H1 (cell line): ENCODE measurements around the gene CLMP. TPM values are rescaled to one million over a fixed set of nuclear protein-coding genes. Genes with fewer than 3 reads are reported as not detected.

Experiments used
- CTCF ChIA-PET: fragments of 300-600 bp; sonication (Branson Sonifier 250); formaldehyde crosslinking; loops from one replicate; lab custom pipeline; 2021; ENCODE audit not compliant: partially characterized antibody; lab: Charles Lee
- POLR2A ChIA-PET: fragments of 300-600 bp; sonication (Branson Sonifier 250); formaldehyde crosslinking; loops from one replicate; lab custom pipeline; 2021; ENCODE audit warnings: inconsistent platforms; ENCODE audit not compliant: partially characterized antibody; lab: Charles Lee
- DNase-seq, 2 experiments: peaks; one replicate each; pipeline versions ENCODE4 v3.0.0 to v3.0.0-alpha.2; 2010 to 2022; ENCODE audit warnings: low spot score in 2 of 2, low read depth in 1 of 2, mixed read lengths in 1 of 2
- FAIRE-seq: peaks from 2 replicates; lab custom pipeline; 2011; peaks lifted over from hg19 to GRCh38; lab: Jason Lieb, UNC
- H2AFZ ChIP-seq: 2 replicates; pipeline ENCODE4 v1.8.1; 2012; ENCODE audit warnings: low read length, inconsistent platforms
- H2AK5ac ChIP-seq: 2 replicates; pipeline ENCODE4 v1.6.1; 2013; ENCODE audit warnings: low read depth, low read length
- H2BK120ac ChIP-seq: replicated peaks from 2 replicates; pipeline ENCODE3; 2013; ENCODE audit warnings: low read depth, low read length, inconsistent platforms
- H2BK12ac ChIP-seq: 2 replicates; pipeline ENCODE4 v1.6.1; 2013; ENCODE audit warnings: low read depth, low read length
- H2BK15ac ChIP-seq: 2 replicates; pipeline ENCODE4 v1.6.1; 2013; ENCODE audit warnings: low read length
- H2BK20ac ChIP-seq: 2 replicates; pipeline ENCODE4 v1.6.1; 2013; ENCODE audit warnings: low read length
- H2BK5ac ChIP-seq: 2 replicates; pipeline ENCODE4 v1.6.1; 2013; ENCODE audit warnings: low read depth, low read length
- H3K14ac ChIP-seq: 2 replicates; pipeline ENCODE4 v1.6.1; 2013; ENCODE audit warnings: inconsistent platforms; ENCODE audit not compliant: insufficient read length
- H3K18ac ChIP-seq: 2 replicates; pipeline ENCODE4 v1.6.1; 2013; ENCODE audit warnings: low read length; ENCODE audit errors: extremely low read depth
- H3K23ac ChIP-seq: 2 replicates; pipeline ENCODE4 v1.6.1; 2013; ENCODE audit warnings: inconsistent platforms; ENCODE audit not compliant: insufficient read length
- H3K23me2 ChIP-seq: 2 replicates; pipeline ENCODE4 v1.6.1; 2013; ENCODE audit warnings: low read depth, low read length
- H3K27ac ChIP-seq: 2 replicates; pipeline ENCODE4 v1.6.1; 2011; ENCODE audit warnings: low read depth, low read length, inconsistent platforms
- H3K27me3 ChIP-seq, 4 experiments: replicated peaks in 1 of 4; 1 replicate in 1 of 4; 2 replicates in 3 of 4; pipeline versions ENCODE4 v1.6.1 to v1.8.1; 2011 to 2013; ENCODE audit warnings: low read length in 3 of 4, mild to moderate bottlenecking in 3 of 4, inconsistent platforms in 2 of 4, mixed read lengths in 2 of 4, moderate library complexity in 1 of 4; ENCODE audit not compliant: control insufficient read depth in 3 of 4, insufficient read depth in 3 of 4; ENCODE audit errors: extremely low read depth in 1 of 4
- H3K36me3 ChIP-seq, 4 experiments: 2 replicates each; pipeline versions ENCODE4 v1.6.1 to v1.8.1; 2011 to 2013; ENCODE audit warnings: mild to moderate bottlenecking in 4 of 4, low read length in 3 of 4, moderate library complexity in 2 of 4, control low read depth in 1 of 4, inconsistent platforms in 1 of 4; ENCODE audit not compliant: insufficient read depth in 4 of 4, control insufficient read depth in 2 of 4
- H3K4ac ChIP-seq: replicated peaks from 2 replicates; pipeline ENCODE3; 2013; ENCODE audit warnings: low read length, low read depth, mixed read lengths, inconsistent platforms; ENCODE audit not compliant: insufficient read length
- H3K4me1 ChIP-seq, 4 experiments: replicated peaks in 1 of 4; 1 replicate in 1 of 4; 2 replicates in 3 of 4; pipeline versions ENCODE4 v1.6.1 to v1.8.1; 2011 to 2013; ENCODE audit warnings: low read length in 3 of 4, inconsistent platforms in 2 of 4, mixed read lengths in 1 of 4; ENCODE audit not compliant: insufficient read depth in 4 of 4, control insufficient read depth in 3 of 4
- H3K4me2 ChIP-seq, 2 experiments: 2 replicates each; pipeline versions ENCODE4 v1.6.1 to v1.8.1; 2011 to 2013; ENCODE audit warnings: low read depth in 2 of 2, low read length in 2 of 2, control low read depth in 1 of 2, inconsistent platforms in 1 of 2, mild to moderate bottlenecking in 1 of 2; ENCODE audit not compliant: insufficient read depth in 1 of 2
- H3K4me3 ChIP-seq, 4 experiments: fragments of 200-600, 300-600 bp in 1 of 4; sonication (generic), shearing (Covaris generic), sonication (Bioruptor Twin) in 1 of 4; 2 replicates each; pipeline versions ENCODE4 v1.5.1 to v1.8.1; 2011 to 2016; ENCODE audit warnings: low read length in 4 of 4, low read depth in 3 of 4, control low read depth in 2 of 4, inconsistent platforms in 2 of 4, mild to moderate bottlenecking in 2 of 4, mixed read lengths in 1 of 4, moderate library complexity in 1 of 4; ENCODE audit not compliant: insufficient read depth in 2 of 4; ENCODE audit errors: extremely low read depth in 1 of 4
- H3K56ac ChIP-seq: replicated peaks from 2 replicates; pipeline ENCODE3; 2013; ENCODE audit warnings: low read depth, mild to moderate bottlenecking, mixed read lengths, low read length, inconsistent platforms; ENCODE audit not compliant: insufficient read length
- H3K79me1 ChIP-seq: 2 replicates; pipeline ENCODE4 v1.6.1; 2013; ENCODE audit warnings: low read depth, low read length, control low read depth
- H3K79me2 ChIP-seq, 2 experiments: 2 replicates each; pipeline versions ENCODE4 v1.6.1 to v1.8.1; 2012 to 2013; ENCODE audit warnings: low read length in 2 of 2, mild to moderate bottlenecking in 2 of 2, inconsistent platforms in 1 of 2; ENCODE audit not compliant: insufficient read depth in 2 of 2, control insufficient read depth in 1 of 2
- H3K9ac ChIP-seq, 4 experiments: replicated peaks in 1 of 4; 1 replicate in 1 of 4; 2 replicates in 3 of 4; pipeline versions ENCODE4 v1.6.1 to v1.8.1; 2011 to 2013; ENCODE audit warnings: low read depth in 3 of 4, low read length in 3 of 4, control low read depth in 2 of 4, mild to moderate bottlenecking in 2 of 4, moderate library complexity in 2 of 4, inconsistent platforms in 1 of 4; ENCODE audit errors: extremely low read depth in 1 of 4
- H3K9me3 ChIP-seq, 2 experiments: 2 replicates each; pipeline versions ENCODE4 v1.6.1 to v1.8.1; 2012 to 2013; ENCODE audit warnings: mild to moderate bottlenecking in 2 of 2, moderate library complexity in 2 of 2, control low read depth in 1 of 2, inconsistent platforms in 1 of 2, low read depth in 1 of 2, low read length in 1 of 2, mixed read lengths in 1 of 2; ENCODE audit not compliant: insufficient read depth in 2 of 2
- H4K20me1 ChIP-seq, 2 experiments: replicated peaks in 1 of 2; 2 replicates each; pipeline versions ENCODE3 to v1.8.1; 2011 to 2013; ENCODE audit warnings: inconsistent platforms in 2 of 2, low read length in 2 of 2, mild to moderate bottlenecking in 1 of 2; ENCODE audit not compliant: insufficient read depth in 2 of 2, control insufficient read depth in 1 of 2
- H4K5ac ChIP-seq: 2 replicates; pipeline ENCODE4 v1.6.1; 2013; ENCODE audit warnings: low read length, low read depth, mixed read lengths, inconsistent platforms; ENCODE audit not compliant: insufficient read length
- H4K8ac ChIP-seq: 2 replicates; pipeline ENCODE4 v1.8.0; 2013; ENCODE audit warnings: mild to moderate bottlenecking, moderate library complexity, low read length, inconsistent platforms; ENCODE audit not compliant: insufficient read depth; ENCODE audit errors: extremely low read depth
- H4K91ac ChIP-seq: replicated peaks from 2 replicates; pipeline ENCODE3; 2013; ENCODE audit warnings: low read length, mixed read lengths, inconsistent platforms; ENCODE audit not compliant: insufficient read length
- BCL11A ChIP-seq, 2 experiments: IDR thresholded peaks; one replicate each; pipeline ENCODE4 v1.6.1; 2011; ENCODE audit warnings: low read depth in 2 of 2, low read length in 2 of 2, mild to moderate bottlenecking in 2 of 2
- CTCF ChIP-seq, 3 experiments: IDR thresholded peaks; 1 replicate in 2 of 3; 2 replicates in 1 of 3; pipeline versions ENCODE4 v1.5.1 to v1.6.1; 2011; ENCODE audit warnings: low read length in 3 of 3, mild to moderate bottlenecking in 3 of 3, inconsistent platforms in 2 of 3, low read depth in 1 of 3, moderate library complexity in 1 of 3; ENCODE audit not compliant: insufficient read depth in 1 of 3; ENCODE audit errors: control extremely low read depth in 1 of 3
- EP300 ChIP-seq, 2 experiments: IDR thresholded peaks; 1 replicate in 1 of 2; 2 replicates in 1 of 2; pipeline ENCODE4 v1.6.1; 2011 to 2012; ENCODE audit warnings: low read depth in 2 of 2, low read length in 2 of 2, mild to moderate bottlenecking in 2 of 2, borderline replicate concordance in 1 of 2, inconsistent platforms in 1 of 2, moderate library complexity in 1 of 2
- KDM1A ChIP-seq: fragments of 200-600, 300-600 bp; sonication (generic); IDR thresholded peaks from 2 replicates; pipeline ENCODE4 v1.7.1; 2016; ENCODE audit warnings: mild to moderate bottlenecking, low read length, borderline replicate concordance
- KDM4A ChIP-seq: IDR thresholded peaks from one replicate; pipeline ENCODE4 v1.7.1; 2012; ENCODE audit warnings: low read depth, mild to moderate bottlenecking, moderate library complexity, low read length, inconsistent platforms; ENCODE audit not compliant: severe bottlenecking
- KDM5A ChIP-seq: fragments of 200-600 bp; IDR thresholded peaks from 2 replicates; pipeline ENCODE4 v1.7.1; 2012; ENCODE audit warnings: mild to moderate bottlenecking, low read length, inconsistent platforms, mixed read lengths
- NANOG ChIP-seq: IDR thresholded peaks from 2 replicates; pipeline ENCODE4 v1.6.1; 2011; ENCODE audit warnings: low read length, low read depth, mild to moderate bottlenecking, inconsistent platforms; ENCODE audit not compliant: insufficient read depth, poor library complexity, severe bottlenecking
- RBBP5 ChIP-seq: IDR thresholded peaks from 2 replicates; pipeline ENCODE4 v1.7.1; 2012; ENCODE audit warnings: low read depth, mild to moderate bottlenecking, inconsistent platforms, low read length, moderate library complexity, borderline replicate concordance
- RFX5 ChIP-seq: IDR thresholded peaks from 2 replicates; pipeline ENCODE4 v1.6.1; 2011; ENCODE audit warnings: low read depth, low read length, improper control_type of control experiment, borderline replicate concordance
- RNF2 ChIP-seq: fragments of 200-900, 300-1000 bp; sonication (generic); IDR thresholded peaks from 2 replicates; pipeline ENCODE4 v1.7.1; 2016; ENCODE audit warnings: borderline replicate concordance, low read depth, mild to moderate bottlenecking, antibody characterized with exemption, low read length; ENCODE audit not compliant: poor library complexity, severe bottlenecking; ENCODE audit errors: missing control alignments
- WGBS, 2 experiments: shearing (Covaris generic) in 1 of 2; methylation state at CpG; one replicate each; pipeline versions ENCODE4 v1.1.6 to v1.1.7; 2013 to 2015; ENCODE audit warnings: low lambda C conversion rate in 2 of 2, mixed read lengths in 2 of 2, inconsistent platforms in 1 of 2, low coverage in 1 of 2, missing lambda C conversion rate in 1 of 2; ENCODE audit not compliant: insufficient replicate concordance in 2 of 2, insufficient coverage in 1 of 2, insufficient read length in 1 of 2; ENCODE audit errors: extremely low coverage in 1 of 2, missing lambda C conversion rate in 1 of 2; 5-methylcytosine and 5-hydroxymethylcytosine counted together
- polyA plus RNA-seq, 7 experiments: library from polyadenylated mRNA; depleted of rRNA in 3 of 7; stranded (reverse) in 5 of 7; unstranded in 2 of 7; fragments of >200 nt in 5 of 7; fragments of 200-250 nt in 2 of 7; gene quantifications; 1 replicate in 5 of 7; 2 replicates in 1 of 7; 4 replicates in 1 of 7; pipeline versions ENCODE4 v1.2.1 to v1.2.3, GENCODE V29; 2011 to 2013; ENCODE audit warnings: missing spikeins in 2 of 7, mixed read lengths in 2 of 7
- total RNA-seq: library from RNA; stranded (reverse); fragmentation: NEBNext Ultra II Directional; extraction: Animal tissue kit (Norgen Biotek cat#: 25700); gene quantifications from 2 replicates; pipeline ENCODE4 v1.2.1, GENCODE V29; 2021

Gene CLMP
- total and polyA plus RNA-seq, 2 of the 8 experiments (the other 6 are each of a cell fraction or from before 2014, with no cell fraction given), result 9.9 to 24.1 TPM

- Histone ChIP-seq H3K14ac (no peak overlapping the region), H3K79me1 (no peaks in the 10 kb centered on the region), H3K9ac (no peak overlapping the region), H4K8ac (no peak overlapping the region), H3K79me2 (no peaks in the 10 kb centered on the region), H4K20me1 (peaks cover 0 to 4% of the 10 kb centered on the region in 2 experiments), H2AK5ac (no peak overlapping the region), H2BK5ac (no peak overlapping the region), H4K91ac (no peak overlapping the region), H2BK20ac (no peak overlapping the region), H3K9me3 (no peaks in the 10 kb centered on the region), H3K18ac (no peak overlapping the region), H4K5ac (no peak overlapping the region), H3K23me2 (no peaks in the 10 kb centered on the region), H3K4me2 (no peak overlapping the region), H3K23ac (no peak overlapping the region), H3K4ac (no peak overlapping the region), H3K4me1 (no peaks in the 10 kb centered on the region), H2BK15ac (no peak overlapping the region), H3K4me3 (no peak overlapping the region), H3K56ac (no peak overlapping the region), H3K36me3 (peaks cover 0 to 16% (median 7%) of the 10 kb centered on the region in 4 experiments; a peak in 6 of 8 replicates), H2AFZ (no peak overlapping the region), H2BK12ac (no peak overlapping the region), H2BK120ac (no peak overlapping the region), H3K27me3 (no peaks in the 10 kb centered on the region), H3K27ac (no peak overlapping the region)
- 91% methylated on average over 9 of the region's 9 CpGs; no CpG with 5 or more reads in 1 of the 2 experiments for WGBS, 2 experiments
- FAIRE-seq, result no peak
- no peak for DNase-seq
- ChIA-PET CTCF (interaction anchor here (1.1 to 2.2 kb wide), 2 partner anchors 17 to 187 kb away, joined by 3 to 5 read pairs; no protein-coding TSS in a partner anchor), POLR2A (interaction anchor here (1.8 to 8.5 kb wide), 2 partner anchors 11 to 15 kb away, joined by 3 to 54 read pairs; partner anchors contain the start of gene HSPA8)
- TF ChIP-seq EP300 (IDR thresholded peaks at IDR 0.05; ENCODE audit: borderline replicate concordance in 1 of 2, low read depth in 2 of 2, low read length in 2 of 2) (no peak), KDM4A (no peak), RFX5 (no peak), CTCF (IDR thresholded peaks at IDR 0.05; ENCODE audit: control extremely low read depth in 1 of 3, insufficient read depth in 1 of 3, low read depth in 1 of 3, low read length in 3 of 3) (no peak), RBBP5 (no peak), RNF2 (no peak), BCL11A (IDR thresholded peaks at IDR 0.05; ENCODE audit: low read depth in 2 of 2, low read length in 2 of 2) (no peak), NANOG (no peak), KDM1A (no peak), KDM5A (no peak)
Observed at GRCh38 chr11:123051146-123051545, 143.9 kb downstream of the CLMP start.
